OCI-LY3 (cell line): ENCODE results near the gene ENTPD2.

Source experiments
- H2AFZ ChIP-seq: fragments of 200-600, 300-600 bp; shearing (Covaris generic); 2 replicates; pipeline ENCODE4 v1.6.0; 2014; ENCODE audit warnings: antibody characterized with exemption, low read depth, low read length
- H3K27ac ChIP-seq: fragments of 200-600, 300-600 bp; sonication (generic); 2 replicates; pipeline ENCODE4 v1.5.1; 2014; ENCODE audit warnings: mild to moderate bottlenecking, low read length, moderate library complexity, mixed read lengths
- H3K27me3 ChIP-seq: fragments of 200-600, 300-600 bp; sonication (generic); 2 replicates; pipeline ENCODE4 v1.6.1; 2014; ENCODE audit warnings: low read depth, low read length, mixed read lengths
- H3K36me3 ChIP-seq: fragments of 200-600, 300-600 bp; sonication (generic); replicated peaks from 2 replicates; pipeline ENCODE3; 2014; ENCODE audit warnings: low read depth, low read length, mixed read lengths
- H3K4me1 ChIP-seq: fragments of 300-600, 200-600 bp; sonication (generic); 2 replicates; pipeline ENCODE4 v1.6.1; 2014; ENCODE audit warnings: low read length, mixed read lengths
- H3K4me2 ChIP-seq: fragments of 200-600, 300-600 bp; sonication (generic); 2 replicates; pipeline ENCODE4 v1.6.1; 2014; ENCODE audit warnings: low read length, mixed read lengths
- H3K4me3 ChIP-seq: fragments of 300-600, 200-600 bp; sonication (generic); 2 replicates; pipeline ENCODE4 v1.5.1; 2014; ENCODE audit warnings: antibody characterized with exemption, mild to moderate bottlenecking, low read length, moderate library complexity
- H3K79me2 ChIP-seq: fragments of 300-600, 200-600 bp; shearing (Covaris generic); 2 replicates; pipeline ENCODE4 v1.6.1; 2014; ENCODE audit warnings: mild to moderate bottlenecking, low read length, mixed read lengths
- H3K9ac ChIP-seq: fragments of 300-600, 200-600 bp; shearing (Covaris generic); 2 replicates; pipeline ENCODE4 v1.6.0; 2014; ENCODE audit warnings: mild to moderate bottlenecking, low read length, moderate library complexity
- H3K9me3 ChIP-seq: fragments of 200-600, 300-600 bp; shearing (Covaris generic); 2 replicates; pipeline ENCODE4 v1.6.1; 2014; ENCODE audit warnings: low read length, mixed read lengths; ENCODE audit not compliant: insufficient read depth
- H4K20me1 ChIP-seq: fragments of 200-600, 300-600 bp; sonication (generic); 2 replicates; pipeline ENCODE4 v1.6.1; 2016; ENCODE audit warnings: low read length, mixed read lengths; ENCODE audit not compliant: insufficient read depth
- CTCF ChIP-seq: fragments of 200-600, 300-600 bp; sonication (generic); IDR thresholded peaks from 2 replicates; pipeline ENCODE4 v1.5.1; 2014; ENCODE audit warnings: antibody characterized with exemption, low read length, low read depth
- EZH2phosphoT487 ChIP-seq: fragments of 200-600 bp; shearing (Covaris generic); IDR thresholded peaks from 2 replicates; pipeline ENCODE4 v1.6.1; 2018; ENCODE audit warnings: antibody characterized with exemption, mixed run types, low read depth

Gene ENTPD2

GRCh38 chr9:137075275-137075775, 21.5 kb upstream of the ENTPD2 start:
- no peak for TF ChIP-seq EZH2phosphoT487
- no peak overlapping the region for H2AFZ ChIP-seq
- H3K4me2 ChIP-seq = no peak overlapping the region
- H3K27me3 ChIP-seq = no peaks in the 10 kb centered on the region
- peaks cover 19% of the 10 kb centered on the region for H4K20me1 ChIP-seq
- peaks cover 20% of the 10 kb centered on the region for H3K36me3 ChIP-seq
- peaks cover 10% of the 10 kb centered on the region for H3K79me2 ChIP-seq
- no peak overlapping the region for H3K9ac ChIP-seq
- H3K4me3 ChIP-seq = no peak overlapping the region
- H3K27ac ChIP-seq = no peak overlapping the region
- H3K4me1 ChIP-seq = peaks cover 19% of the 10 kb centered on the region
- H3K9me3 ChIP-seq = no peaks in the 10 kb centered on the region

GRCh38 chr9:137074657-137075274, 20.9 kb upstream of the ENTPD2 start:
- no peak overlapping the region for H3K4me2 ChIP-seq
- H3K27me3 ChIP-seq = no peaks in the 10 kb centered on the region
- H3K4me3 ChIP-seq = no peak overlapping the region
- H4K20me1 ChIP-seq = peaks cover 16% of the 10 kb centered on the region
- peaks cover 15% of the 10 kb centered on the region for H3K36me3 ChIP-seq
- peaks cover 19% of the 10 kb centered on the region for H3K4me1 ChIP-seq
- no peak overlapping the region for H3K9ac ChIP-seq
- H3K27ac ChIP-seq = no peak overlapping the region
- H2AFZ ChIP-seq = no peak overlapping the region
- no peaks in the 10 kb centered on the region for H3K9me3 ChIP-seq
- TF ChIP-seq EZH2phosphoT487 (no peak), CTCF (no peak)
- H3K79me2 ChIP-seq = peaks cover 10% of the 10 kb centered on the region

- Histone ChIP-seq H3K36me3 (peaks cover 7% of the 10 kb centered on the region), H3K4me1 (peaks cover 23% of the 10 kb centered on the region), H2AFZ (no peak overlapping the region), H3K9me3 (no peaks in the 10 kb centered on the region), H3K27me3 (no peaks in the 10 kb centered on the region), H4K20me1 (peaks cover 15% of the 10 kb centered on the region), H3K9ac (no peak overlapping the region), H3K4me2 (no peak overlapping the region), H3K27ac (no peak overlapping the region), H3K79me2 (peaks cover 18% of the 10 kb centered on the region), H3K4me3 (no peak overlapping the region)
- TF ChIP-seq CTCF = no peak
- TF ChIP-seq EZH2phosphoT487 = no peak
Observed at GRCh38 chr9:137073992-137074399, 20.1 kb upstream of the ENTPD2 start.

DNA sequence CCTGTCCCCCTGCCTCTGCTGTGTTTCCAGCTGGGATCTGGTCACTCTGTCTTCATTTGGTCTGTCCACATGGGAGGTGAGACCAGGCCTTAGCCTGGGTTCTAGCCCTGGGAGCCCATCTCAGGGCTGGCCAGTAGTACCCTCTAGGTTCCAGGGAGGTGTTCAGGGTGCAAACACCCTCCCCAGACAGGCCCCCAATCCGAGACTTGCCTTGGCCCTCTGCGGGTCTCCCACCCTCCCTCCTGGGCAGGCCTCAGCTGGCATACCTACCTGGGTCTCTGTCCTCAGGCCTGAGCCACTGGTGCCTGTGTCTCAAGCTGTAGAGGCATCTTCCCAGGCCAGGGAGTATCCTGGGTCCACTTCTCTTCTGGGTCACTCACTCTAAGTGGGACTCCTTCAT, 17.4 kb upstream of the ENTPD2 start:
- H3K27me3 ChIP-seq = no peaks in the 10 kb centered on the region
- H3K4me3 ChIP-seq = peak overlapping the region; percentile 93
- H3K9ac ChIP-seq = peak overlapping the region; percentile 95
- H3K79me2 ChIP-seq = peaks cover 15% of the 10 kb centered on the region
- no peaks in the 10 kb centered on the region for H3K9me3 ChIP-seq
- peak overlapping the region; percentile 96 for H3K4me2 ChIP-seq
- no peak overlapping the region for H2AFZ ChIP-seq
- peaks cover 22% of the 10 kb centered on the region for H4K20me1 ChIP-seq
- H3K27ac ChIP-seq = peak overlapping the region; percentile 62
- TF ChIP-seq EZH2phosphoT487 (no peak), CTCF (no peak)
- H3K4me1 ChIP-seq = peaks cover 23% of the 10 kb centered on the region
- H3K36me3 ChIP-seq = no peaks in the 10 kb centered on the region
